Lung (tissue), 12 donors: Measurements from ENCODE around the gene RLF. TPM values are rescaled to one million over a fixed set of nuclear protein-coding genes. Genes with fewer than 3 reads are reported as not detected.

Experiments
- ATAC-seq: fragments of 200-7000 bp; cut with Tn5 transposase; one replicate; pipeline ENCODE4 v1.9.1; 2020; ENCODE audit warnings: moderate number of reproducible peaks; ENCODE audit not compliant: insufficient read depth, low FRiP score
- DNase-seq, 3 donors: peaks; one replicate each; pipeline ENCODE4 v3.0.0-alpha.2; 2013 to 2017
- H3K27ac ChIP-seq, 2 donors: one replicate each; pipeline ENCODE4 v1.5.1; 2013; ENCODE audit warnings: mild to moderate bottlenecking in 2 of 2, moderate library complexity in 2 of 2, control low read depth in 1 of 2, inconsistent platforms in 1 of 2, low read depth in 1 of 2, low read length in 1 of 2
- H3K27me3 ChIP-seq, 3 donors: one replicate each; pipeline ENCODE4 v1.5.1; 2013; ENCODE audit warnings: low read length in 2 of 3; ENCODE audit not compliant: control insufficient read depth in 3 of 3, insufficient read depth in 3 of 3
- H3K36me3 ChIP-seq, 4 donors: one replicate each; pipeline ENCODE4 v1.5.1; 2013; ENCODE audit warnings: low read length in 4 of 4, mild to moderate bottlenecking in 1 of 4, moderate library complexity in 1 of 4; ENCODE audit not compliant: control insufficient read depth in 4 of 4, insufficient read depth in 4 of 4
- H3K4me1 ChIP-seq, 5 donors: one replicate each; pipeline ENCODE4 v1.5.1; 2013; ENCODE audit warnings: low read length in 5 of 5, mild to moderate bottlenecking in 2 of 5, moderate library complexity in 1 of 5; ENCODE audit not compliant: control insufficient read depth in 5 of 5, insufficient read depth in 5 of 5
- H3K4me3 ChIP-seq: one replicate; pipeline ENCODE4 v1.5.1; 2013; ENCODE audit warnings: mild to moderate bottlenecking, control low read depth, moderate library complexity
- H3K9ac ChIP-seq, 2 donors: one replicate each; pipeline ENCODE4 v1.5.1; 2013; ENCODE audit warnings: low read length in 2 of 2, control low read depth in 1 of 2; ENCODE audit not compliant: insufficient read depth in 1 of 2
- H3K9me3 ChIP-seq, 4 donors: one replicate each; pipeline ENCODE4 v1.5.1; 2013; ENCODE audit warnings: low read length in 3 of 4, mild to moderate bottlenecking in 1 of 4, moderate library complexity in 1 of 4; ENCODE audit not compliant: control insufficient read depth in 4 of 4, insufficient read depth in 3 of 4
- WGBS, 2 donors: extraction: QIAGEN DNeasy Blood & Tissue Kit; methylation state at CpG; one replicate each; pipeline ENCODE4 v1.1.7; 2013; 5-methylcytosine and 5-hydroxymethylcytosine counted together
- polyA plus RNA-seq, 2 donors: library from polyadenylated mRNA; stranded (reverse); fragments of 200-250 nt; gene quantifications; one replicate each; pipeline ENCODE4 v1.2.1, GENCODE V29; 2013
- total RNA-seq, 2 donors: library from RNA; depleted of rRNA in 1 of 2; stranded (reverse); fragments of >200 nt in 1 of 2; gene quantifications; one replicate each; pipeline ENCODE4 v1.2.1, GENCODE V29; 2014 to 2021
- TF ChIP-seq, protein P1 (sequence below): IDR thresholded peaks from 2 replicates; pipeline ENCODE4 v1.5.1; 2012; ENCODE audit warnings: mild to moderate bottlenecking; ENCODE audit errors: control extremely low read depth, extremely low read depth
- donor health status: control.
- donor health status: control.
- donor health status: Bipolar disorder and iron deficiency.
- donor health status: healthy.
- donor health status: DM: yes; HTN: yes; CAD: no.

The RLF gene
- total and polyA plus RNA-seq, 4 donors, result 3.5 to 43.1 (median 8.5) TPM

DNA sequence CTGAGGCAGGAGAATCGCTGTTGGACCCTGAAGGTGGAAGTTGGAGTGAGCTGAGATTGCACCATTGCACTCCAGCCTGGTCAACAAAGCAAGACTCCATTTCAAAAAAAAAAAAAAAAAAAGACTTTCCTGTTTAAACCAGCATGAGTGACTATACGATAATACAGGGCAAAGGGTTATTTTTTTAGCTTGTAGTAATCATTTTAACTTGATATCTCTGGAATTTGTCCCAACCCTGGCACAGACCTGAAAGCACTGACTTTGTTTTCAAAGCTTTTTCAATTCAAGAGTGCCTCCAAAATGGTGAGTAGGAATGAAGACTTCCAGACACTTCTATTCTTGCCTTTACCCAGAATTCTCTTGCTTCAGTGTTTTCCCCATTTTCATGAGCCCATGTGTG, 82.2 kb downstream of the RLF start:
- ATAC-seq, result no peak
- 32 to 36% methylated on average over 2 of the region's 2 CpGs for WGBS, 2 donors
- Histone ChIP-seq H3K27me3 (no peaks in the 10 kb centered on the region), H3K4me3 (no peak overlapping the region), H3K9me3 (no peaks in the 10 kb centered on the region), H3K4me1 (peaks cover 0 to 8% (median 0%) of the 10 kb centered on the region in 5 donors), H3K27ac (no peak overlapping the region), H3K9ac (no peak overlapping the region), H3K36me3 (peaks cover 2 to 8% (median 4%) of the 10 kb centered on the region in 4 donors)
- TF ChIP-seq, protein P1, sequence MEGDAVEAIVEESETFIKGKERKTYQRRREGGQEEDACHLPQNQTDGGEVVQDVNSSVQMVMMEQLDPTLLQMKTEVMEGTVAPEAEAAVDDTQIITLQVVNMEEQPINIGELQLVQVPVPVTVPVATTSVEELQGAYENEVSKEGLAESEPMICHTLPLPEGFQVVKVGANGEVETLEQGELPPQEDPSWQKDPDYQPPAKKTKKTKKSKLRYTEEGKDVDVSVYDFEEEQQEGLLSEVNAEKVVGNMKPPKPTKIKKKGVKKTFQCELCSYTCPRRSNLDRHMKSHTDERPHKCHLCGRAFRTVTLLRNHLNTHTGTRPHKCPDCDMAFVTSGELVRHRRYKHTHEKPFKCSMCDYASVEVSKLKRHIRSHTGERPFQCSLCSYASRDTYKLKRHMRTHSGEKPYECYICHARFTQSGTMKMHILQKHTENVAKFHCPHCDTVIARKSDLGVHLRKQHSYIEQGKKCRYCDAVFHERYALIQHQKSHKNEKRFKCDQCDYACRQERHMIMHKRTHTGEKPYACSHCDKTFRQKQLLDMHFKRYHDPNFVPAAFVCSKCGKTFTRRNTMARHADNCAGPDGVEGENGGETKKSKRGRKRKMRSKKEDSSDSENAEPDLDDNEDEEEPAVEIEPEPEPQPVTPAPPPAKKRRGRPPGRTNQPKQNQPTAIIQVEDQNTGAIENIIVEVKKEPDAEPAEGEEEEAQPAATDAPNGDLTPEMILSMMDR, result no peak
- DNase-seq, result peak in 1 of 3 donors; percentile 12

DNA sequence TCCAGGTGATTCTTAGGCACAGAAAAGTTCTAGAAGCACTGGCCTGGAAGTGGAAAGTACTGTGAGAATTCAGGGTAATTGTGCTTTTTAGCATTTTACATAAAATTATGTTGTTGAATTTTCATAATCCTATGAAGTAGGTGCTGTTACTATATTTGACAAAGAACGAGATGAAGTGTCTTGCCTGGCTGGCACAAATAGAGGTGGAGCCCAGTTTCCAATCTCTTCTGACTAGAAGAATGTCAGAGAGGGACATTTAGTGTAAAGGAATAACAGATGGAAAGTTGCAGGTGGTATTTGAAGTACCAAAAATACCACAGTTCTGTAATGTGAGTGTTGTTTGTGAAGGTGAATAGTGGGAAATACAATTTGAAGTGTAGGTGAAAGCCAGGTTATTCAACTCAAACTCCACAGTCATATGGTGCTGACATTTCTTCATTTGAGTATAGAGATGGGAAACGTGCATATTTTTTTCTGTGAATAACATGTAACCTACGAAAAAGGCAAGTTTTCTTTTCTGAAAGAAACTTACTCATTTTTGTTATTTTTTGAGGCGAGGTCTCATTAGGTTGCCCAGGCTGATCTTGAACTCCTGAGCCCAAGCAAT, 83.1 kb downstream of the RLF start:
- peaks cover 0 to 5% (median 0%) of the 10 kb centered on the region in 4 donors for H3K36me3 ChIP-seq
- H3K27ac ChIP-seq, result no peak overlapping the region
- no peak overlapping the region for H3K4me3 ChIP-seq
- ATAC-seq, result no peak
- no peaks in the 10 kb centered on the region for H3K27me3 ChIP-seq
- H3K9me3 ChIP-seq, result no peaks in the 10 kb centered on the region
- H3K9ac ChIP-seq, result no peak overlapping the region
- TF ChIP-seq, protein P1, result no peak
- peak in 1 of 3 donors; percentile 15 for DNase-seq
- 60 to 75% methylated on average over 4 of the region's 4 CpGs for WGBS, 2 donors
- H3K4me1 ChIP-seq, result peaks cover 0 to 8% (median 0%) of the 10 kb centered on the region in 5 donors

DNA sequence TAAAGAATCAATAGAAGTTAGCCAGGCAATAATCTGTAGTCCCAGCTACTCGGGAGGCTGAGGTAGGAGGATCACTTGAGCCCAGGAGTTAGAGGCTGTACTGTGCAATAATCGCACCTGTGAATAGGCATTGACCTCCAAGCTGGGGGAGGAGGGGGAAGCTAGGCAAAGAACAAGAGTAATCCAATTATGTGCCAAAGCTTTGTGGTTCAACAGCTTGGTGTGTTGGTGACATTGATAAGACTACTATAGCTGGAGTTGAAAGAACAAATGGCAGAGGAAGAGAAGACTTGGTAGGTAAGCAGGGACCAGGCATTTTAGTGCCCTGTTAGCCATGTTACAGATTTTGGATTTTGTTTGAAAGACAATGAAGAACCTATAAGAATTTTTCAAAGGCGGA, 84.5 kb downstream of the RLF start:
- no peak for ATAC-seq
- WGBS, 2 donors, result 92 to 97% methylated on average over 3 of the region's 3 CpGs

More for the DNA sequence above, 84.5 kb downstream of the RLF start:
- H3K4me1 ChIP-seq, result peaks cover 0 to 8% (median 0%) of the 10 kb centered on the region in 5 donors
- no peak overlapping the region for H3K27ac ChIP-seq
- H3K36me3 ChIP-seq, result no peaks in the 10 kb centered on the region
- no peaks in the 10 kb centered on the region for H3K27me3 ChIP-seq
- H3K9ac ChIP-seq, result no peak overlapping the region
- H3K9me3 ChIP-seq, result no peaks in the 10 kb centered on the region
- DNase-seq, result no peak
- no peak overlapping the region for H3K4me3 ChIP-seq
- TF ChIP-seq, protein P1, result no peak
